SU-DHL-6 (cell line): ENCODE measurements around the gene ERBB2.

Source experiments
- CTCF ChIP-seq: fragments of 200-600 bp; sonication (generic); IDR thresholded peaks from one replicate; pipeline ENCODE4 v1.5.1; 2017; ENCODE audit warnings: antibody characterized with exemption, mild to moderate bottlenecking, low read length, moderate library complexity; ENCODE audit not compliant: insufficient read depth, poor library complexity, severe bottlenecking
- EZH2phosphoT487 ChIP-seq: fragments of 200-600 bp; sonication (generic), shearing (Covaris generic); conservative IDR thresholded peaks from 2 replicates; pipeline ENCODE4 v1.6.1; 2018; ENCODE audit warnings: mild to moderate bottlenecking, antibody characterized with exemption, low read length, moderate library complexity, mixed read lengths

- TF ChIP-seq CTCF: no peak
- TF ChIP-seq EZH2phosphoT487: no peak
Measured at GRCh38 chr17:39651923-39652586, 47.8 kb upstream of the ERBB2 start.
